ENCODE data around the gene SH3RF1. TPM values are rescaled to one million over a fixed set of nuclear protein-coding genes. Genes with fewer than 3 reads are reported as not detected.
A peak's percentile ranks its signal among the peaks of the same experiment; 100 is the strongest.

Gene SH3RF1
- total RNA-seq, 4 donors from 2014 or later = 5.9 to 41.2 (median 15.0) TPM

DNA sequence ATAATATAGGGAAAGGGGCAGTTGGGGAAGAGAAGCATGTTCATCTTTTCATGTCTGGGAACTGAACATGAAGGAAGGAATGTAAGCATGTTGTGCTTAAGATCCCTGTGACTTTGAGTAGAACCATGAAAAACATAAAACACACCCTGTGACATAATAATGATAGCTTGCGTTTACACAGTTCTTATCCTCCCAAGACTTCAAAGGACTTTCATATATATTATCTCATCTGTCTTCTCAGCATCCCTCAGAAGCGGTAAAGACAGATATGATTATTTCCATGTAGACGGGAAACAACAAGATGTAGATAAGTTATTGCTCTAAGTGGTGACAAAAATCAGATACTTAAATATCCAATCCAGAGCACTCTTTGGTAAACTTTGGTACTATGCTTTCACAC lies 3.3 kb upstream of the SH3RF1 start:
- Histone ChIP-seq H3K9me3 (no peaks in the 10 kb centered on the region), H3K36me3 (no peaks in the 10 kb centered on the region), H3K27ac (no peak overlapping the region), H3K4me1 (no peaks in the 10 kb centered on the region), H3K27me3 (no peaks in the 10 kb centered on the region), H3K4me3 (no peak overlapping the region)
- no peak for DNase-seq
- intact Hi-C loops (cut with DNase I; ENCODE audit: low total_unique reads) = loop anchor here (10.0 kb wide), 1 partner anchor 259 kb away; the partner anchor contains the start of gene CBR4
- TF ChIP-seq POLR2A (IDR thresholded peaks at IDR 0.05) = no peak
- TF ChIP-seq, protein P1, sequence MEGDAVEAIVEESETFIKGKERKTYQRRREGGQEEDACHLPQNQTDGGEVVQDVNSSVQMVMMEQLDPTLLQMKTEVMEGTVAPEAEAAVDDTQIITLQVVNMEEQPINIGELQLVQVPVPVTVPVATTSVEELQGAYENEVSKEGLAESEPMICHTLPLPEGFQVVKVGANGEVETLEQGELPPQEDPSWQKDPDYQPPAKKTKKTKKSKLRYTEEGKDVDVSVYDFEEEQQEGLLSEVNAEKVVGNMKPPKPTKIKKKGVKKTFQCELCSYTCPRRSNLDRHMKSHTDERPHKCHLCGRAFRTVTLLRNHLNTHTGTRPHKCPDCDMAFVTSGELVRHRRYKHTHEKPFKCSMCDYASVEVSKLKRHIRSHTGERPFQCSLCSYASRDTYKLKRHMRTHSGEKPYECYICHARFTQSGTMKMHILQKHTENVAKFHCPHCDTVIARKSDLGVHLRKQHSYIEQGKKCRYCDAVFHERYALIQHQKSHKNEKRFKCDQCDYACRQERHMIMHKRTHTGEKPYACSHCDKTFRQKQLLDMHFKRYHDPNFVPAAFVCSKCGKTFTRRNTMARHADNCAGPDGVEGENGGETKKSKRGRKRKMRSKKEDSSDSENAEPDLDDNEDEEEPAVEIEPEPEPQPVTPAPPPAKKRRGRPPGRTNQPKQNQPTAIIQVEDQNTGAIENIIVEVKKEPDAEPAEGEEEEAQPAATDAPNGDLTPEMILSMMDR (IDR thresholded peaks at IDR 0.05) = no peak

DNA sequence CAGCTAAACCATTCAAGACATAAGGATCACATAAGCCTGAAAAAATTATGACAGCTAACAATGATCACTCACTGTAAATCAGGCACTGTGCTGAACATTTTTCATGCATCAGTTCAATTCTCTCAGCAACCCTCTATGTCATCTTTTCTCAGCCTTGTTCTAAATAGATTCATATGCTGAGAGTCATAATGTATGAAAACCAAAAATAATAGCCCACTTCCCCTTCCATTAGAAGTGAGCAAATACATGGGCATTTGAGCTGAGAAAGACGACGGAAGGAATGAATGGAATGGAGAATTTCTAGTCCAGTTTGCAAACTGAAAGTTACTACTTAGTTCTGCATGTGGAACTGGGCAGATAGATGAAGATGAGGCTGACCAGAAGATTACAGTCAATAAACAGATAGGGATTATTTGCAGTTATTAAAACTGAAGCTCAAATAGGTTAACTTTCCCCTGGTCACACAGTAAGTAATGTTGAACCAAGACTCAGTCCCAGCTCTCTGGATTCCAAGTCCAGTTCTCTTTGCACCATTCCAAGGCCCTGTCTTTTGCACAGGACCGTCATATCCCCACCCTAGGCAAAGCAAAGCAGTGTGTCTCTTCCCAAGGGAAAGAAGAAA lies 1.6 kb upstream of the SH3RF1 start:
- Histone ChIP-seq H3K4me1 (peaks cover 0 to 6% of the 10 kb centered on the region in 2 donors), H3K36me3 (no peaks in the 10 kb centered on the region), H3K9me3 (no peaks in the 10 kb centered on the region), H3K27ac (peak overlapping the region; percentile 22 to 24), H3K4me3 (no peak overlapping the region), H3K27me3 (no peaks in the 10 kb centered on the region)
- TF ChIP-seq, protein P1 (IDR thresholded peaks at IDR 0.05) = no peak
- TF ChIP-seq POLR2A (IDR thresholded peaks at IDR 0.05) = no peak
- DNase-seq = no peak
- intact Hi-C loops (cut with DNase I; ENCODE audit: low total_unique reads) = loop anchor here (10.0 kb wide), 1 partner anchor 258 kb away; the partner anchor contains the start of gene CBR4

DNA sequence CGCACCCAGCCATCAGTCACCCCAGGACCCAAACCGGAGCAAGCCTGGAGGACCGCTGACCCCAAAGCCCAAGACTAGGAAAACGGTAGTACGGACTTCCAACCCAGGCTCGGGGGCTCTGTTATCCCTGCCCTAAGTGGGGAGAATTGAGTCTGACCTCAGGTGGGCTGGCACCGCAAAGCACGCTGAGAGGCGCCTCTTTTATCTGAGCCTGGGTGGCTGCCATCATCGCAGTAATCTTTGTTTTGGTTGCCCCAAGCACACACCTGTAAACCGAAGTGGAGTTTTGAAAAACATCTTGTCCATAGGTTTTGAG lies 894 bp upstream of the SH3RF1 start:
- no peaks in the 10 kb centered on the region for H3K9me3 ChIP-seq
- DNase-seq = no peak
- no peak for TF ChIP-seq POLR2A (IDR thresholded peaks at IDR 0.05)
- TF ChIP-seq, protein P1 (IDR thresholded peaks at IDR 0.05) = no peak
- H3K4me1 ChIP-seq = peaks cover 0 to 6% of the 10 kb centered on the region in 2 donors
- H3K4me3 ChIP-seq = peak overlapping the region; percentile 66 to 71
- no peaks in the 10 kb centered on the region for H3K36me3 ChIP-seq
- peak overlapping the region; percentile 87 to 92 for H3K27ac ChIP-seq
- H3K27me3 ChIP-seq = no peaks in the 10 kb centered on the region
- intact Hi-C loops (cut with DNase I; ENCODE audit: low total_unique reads) = loop anchor here (10.0 kb wide), 1 partner anchor 257 kb away; the partner anchor contains the start of gene CBR4

DNA sequence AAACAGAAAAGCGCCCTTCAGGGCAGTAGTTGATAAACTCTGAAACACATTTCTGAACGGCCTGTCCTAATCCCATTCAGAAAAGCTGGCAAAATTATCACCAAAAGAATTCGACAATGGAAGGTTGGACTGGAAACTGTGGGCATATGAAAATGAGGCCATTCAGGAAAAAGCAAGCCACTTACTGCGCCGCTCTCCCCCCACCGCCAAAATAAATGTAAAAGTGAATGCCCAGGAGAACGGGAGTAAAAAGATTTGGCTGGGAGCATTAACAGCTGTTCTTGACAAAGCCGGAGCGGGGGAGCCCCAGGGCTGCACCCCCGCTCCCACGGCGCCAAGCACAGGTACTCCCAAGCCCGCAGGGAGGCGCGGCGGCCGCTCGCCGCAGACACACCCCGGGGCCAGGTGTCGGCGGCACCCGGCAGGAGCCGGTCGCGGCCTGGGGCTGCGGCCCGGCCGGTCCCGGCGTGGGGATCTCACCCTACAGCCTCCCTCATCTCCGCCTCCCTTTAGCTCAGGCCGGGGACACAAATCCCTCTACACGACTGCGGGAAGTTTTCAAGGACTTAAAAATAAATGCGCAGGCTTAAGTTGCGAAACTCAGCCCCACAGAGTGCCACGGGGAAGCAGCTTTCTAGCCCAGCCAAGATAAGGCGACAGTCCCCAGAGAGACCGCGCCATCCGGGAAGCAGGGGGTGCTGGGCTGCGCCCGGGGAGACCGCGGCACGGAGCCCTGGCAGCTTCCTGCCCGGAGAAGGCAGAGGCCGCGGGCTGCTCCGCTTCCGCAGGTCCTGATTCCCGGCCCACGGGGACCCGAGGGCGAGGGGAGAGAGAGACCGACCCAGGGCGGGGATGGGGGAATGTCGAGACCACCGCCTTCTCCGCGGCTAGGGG lies 593 bp downstream of the SH3RF1 start:
- intact Hi-C loops (cut with DNase I; ENCODE audit: low total_unique reads) = loop anchor here (10.0 kb wide), 1 partner anchor 255 kb away; the partner anchor contains the start of gene CBR4
- Histone ChIP-seq H3K27ac (peak overlapping the region; percentile 87 to 92), H3K9me3 (no peaks in the 10 kb centered on the region), H3K4me1 (peaks cover 0 to 6% of the 10 kb centered on the region in 2 donors), H3K36me3 (no peaks in the 10 kb centered on the region), H3K27me3 (no peaks in the 10 kb centered on the region), H3K4me3 (peak overlapping the region; percentile 66 to 71)
- TF ChIP-seq, protein P1 (IDR thresholded peaks at IDR 0.05) = peak in 1 of 4 experiments; percentile 22
- TF ChIP-seq POLR2A (IDR thresholded peaks at IDR 0.05) = no peak
- DNase-seq = peak; percentile 46 to 56

Measured in uterus (tissue), 4 donors.